Hepatic stellate cell (primary cell): Measurements from ENCODE around the gene XRCC1.
"Not testable (repeated sequence)": the region's sequence is repeated elsewhere in the genome, so short reads cannot be mapped to it uniquely, and the experiment has no call there.

Source experiments
- DNase-seq: peaks from one replicate; pipeline ENCODE4 v3.0.0; 2011; ENCODE audit warnings: low spot score

Gene XRCC1

DNA sequence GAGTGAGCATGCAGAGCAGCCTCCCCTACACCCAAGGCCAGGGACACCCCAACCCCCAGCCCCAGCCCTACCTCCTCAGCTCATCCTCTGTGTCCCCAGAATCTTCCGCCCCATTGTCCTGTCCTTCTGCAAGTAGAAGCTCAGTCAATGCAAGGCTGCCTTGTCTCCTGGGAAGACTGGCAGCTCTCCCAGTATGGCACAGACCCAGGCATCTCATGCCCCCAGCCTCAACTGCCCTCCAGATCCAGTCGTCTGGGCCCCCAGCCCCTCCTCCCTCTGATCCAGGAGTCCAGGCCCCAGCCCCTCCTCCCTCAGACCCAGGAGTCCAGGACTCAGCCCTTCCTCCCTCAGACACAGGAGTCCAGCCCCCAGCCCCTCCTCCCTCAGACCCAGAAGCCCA is 29.3 kb downstream of the XRCC1 start:
- DNase-seq: no peak

DNA sequence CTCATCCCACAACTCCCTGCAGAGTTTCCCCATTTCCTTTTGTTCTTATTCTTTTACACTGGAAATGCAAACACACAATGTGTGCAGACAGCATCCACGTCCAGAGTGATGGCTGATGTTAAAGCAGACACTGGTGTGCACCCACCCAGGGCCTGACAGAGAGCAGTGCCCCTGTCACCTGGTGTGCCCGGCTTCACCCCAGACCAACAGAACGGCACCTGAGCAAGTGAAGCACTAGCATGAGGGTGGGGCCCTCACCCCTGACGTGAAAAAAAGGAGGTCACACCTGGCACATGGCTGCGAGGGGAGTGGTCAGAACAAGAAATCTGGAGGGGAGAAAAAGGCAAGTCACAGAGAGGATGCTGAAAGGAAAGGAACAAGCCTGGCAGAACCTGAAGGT is 30.1 kb downstream of the XRCC1 start:
- no peak for DNase-seq

DNA sequence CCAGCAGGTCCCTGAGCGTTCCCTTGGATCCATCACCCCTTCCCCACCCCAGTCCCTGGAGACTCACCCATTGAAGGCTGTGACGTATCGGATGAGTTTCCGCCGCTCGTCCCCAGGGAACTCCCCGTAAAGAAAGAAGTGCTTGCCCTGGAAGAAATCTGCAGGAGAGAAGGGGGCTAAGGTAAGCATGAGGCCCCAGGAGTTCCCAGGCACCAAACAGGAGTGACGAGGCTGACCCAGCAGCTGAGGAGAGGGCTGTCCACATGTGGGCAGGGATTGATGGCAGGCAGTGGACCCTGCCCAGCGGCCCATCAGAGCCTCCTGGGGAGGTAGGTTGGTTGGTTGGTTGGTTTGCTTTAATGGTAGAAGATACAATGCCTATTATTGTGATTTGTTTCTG is 31.2 kb downstream of the XRCC1 start:
- DNase-seq: no peak

DNA sequence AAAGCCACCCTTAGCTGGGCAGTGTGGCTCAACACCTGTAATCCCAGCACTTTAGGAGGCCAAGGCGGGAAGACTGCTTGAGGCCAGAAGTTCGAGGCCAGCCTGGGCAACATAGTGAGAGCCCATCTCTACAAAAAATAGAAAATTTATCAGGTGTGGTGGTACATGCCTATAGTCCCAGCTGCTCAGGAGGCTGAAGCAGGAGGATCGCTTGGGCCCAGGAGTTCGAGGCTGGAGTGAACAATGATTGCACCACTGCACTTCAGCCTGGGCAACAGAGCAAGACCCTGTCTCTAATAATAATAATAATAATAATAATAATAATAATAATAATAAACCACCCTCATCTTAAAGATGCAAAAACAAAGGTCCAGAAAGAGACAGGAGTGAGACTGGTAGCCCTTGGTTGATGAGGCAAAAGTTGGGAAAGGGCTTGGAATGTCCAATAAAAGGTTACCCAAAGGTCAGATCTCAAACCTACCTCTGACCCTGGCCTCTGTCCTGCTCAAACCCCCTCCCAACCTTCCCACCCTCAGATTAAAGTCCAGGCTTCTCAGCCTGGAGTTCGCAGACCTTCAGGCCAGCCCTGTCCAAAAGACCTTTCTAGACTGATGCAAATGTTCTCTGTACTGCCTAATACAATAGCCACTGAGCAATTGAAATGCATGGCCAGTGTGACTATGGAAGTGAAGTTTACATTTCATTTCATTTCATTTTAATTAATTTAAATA is 33.2 kb downstream of the XRCC1 start:
- no peak for DNase-seq

DNA sequence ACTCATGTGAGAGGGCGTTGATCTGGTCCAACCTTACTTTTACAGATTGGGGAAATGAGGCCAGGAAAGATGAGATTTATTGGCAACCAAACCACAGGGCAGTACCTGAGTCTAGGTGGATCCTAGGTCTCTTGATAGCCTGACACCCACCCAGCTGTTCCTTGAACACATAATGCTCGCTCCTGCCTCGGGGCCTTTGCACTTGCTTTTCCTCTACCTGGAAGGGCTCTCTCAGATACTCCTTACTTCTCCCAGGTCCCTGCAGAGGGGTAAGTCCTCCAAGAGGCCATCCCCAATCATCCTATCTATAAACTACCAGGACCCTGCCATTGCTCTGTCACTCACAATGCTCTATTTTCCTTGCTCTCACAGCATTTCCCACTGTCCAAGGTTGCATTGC is 34.9 kb downstream of the XRCC1 start:
- DNase-seq: no peak

DNA sequence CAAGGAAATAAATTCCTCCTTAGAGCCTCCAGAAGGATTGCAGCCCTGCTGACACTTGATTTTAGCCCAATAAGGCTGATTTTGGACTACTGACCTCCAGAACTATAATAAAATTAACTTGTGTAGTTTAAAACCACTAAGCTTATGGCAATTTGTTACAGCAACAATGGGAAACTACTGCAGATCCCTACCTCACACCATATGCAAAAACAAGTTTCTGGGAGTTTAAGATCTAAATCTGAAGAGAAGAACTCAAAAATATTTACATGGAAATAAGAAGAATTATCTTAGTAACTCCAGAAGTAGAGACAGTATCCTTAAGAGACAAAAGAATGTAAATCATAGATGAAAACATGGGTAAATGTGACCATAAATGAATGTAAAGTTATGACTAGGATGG is 36.4 kb downstream of the XRCC1 start:
- DNase-seq: no peak

DNA sequence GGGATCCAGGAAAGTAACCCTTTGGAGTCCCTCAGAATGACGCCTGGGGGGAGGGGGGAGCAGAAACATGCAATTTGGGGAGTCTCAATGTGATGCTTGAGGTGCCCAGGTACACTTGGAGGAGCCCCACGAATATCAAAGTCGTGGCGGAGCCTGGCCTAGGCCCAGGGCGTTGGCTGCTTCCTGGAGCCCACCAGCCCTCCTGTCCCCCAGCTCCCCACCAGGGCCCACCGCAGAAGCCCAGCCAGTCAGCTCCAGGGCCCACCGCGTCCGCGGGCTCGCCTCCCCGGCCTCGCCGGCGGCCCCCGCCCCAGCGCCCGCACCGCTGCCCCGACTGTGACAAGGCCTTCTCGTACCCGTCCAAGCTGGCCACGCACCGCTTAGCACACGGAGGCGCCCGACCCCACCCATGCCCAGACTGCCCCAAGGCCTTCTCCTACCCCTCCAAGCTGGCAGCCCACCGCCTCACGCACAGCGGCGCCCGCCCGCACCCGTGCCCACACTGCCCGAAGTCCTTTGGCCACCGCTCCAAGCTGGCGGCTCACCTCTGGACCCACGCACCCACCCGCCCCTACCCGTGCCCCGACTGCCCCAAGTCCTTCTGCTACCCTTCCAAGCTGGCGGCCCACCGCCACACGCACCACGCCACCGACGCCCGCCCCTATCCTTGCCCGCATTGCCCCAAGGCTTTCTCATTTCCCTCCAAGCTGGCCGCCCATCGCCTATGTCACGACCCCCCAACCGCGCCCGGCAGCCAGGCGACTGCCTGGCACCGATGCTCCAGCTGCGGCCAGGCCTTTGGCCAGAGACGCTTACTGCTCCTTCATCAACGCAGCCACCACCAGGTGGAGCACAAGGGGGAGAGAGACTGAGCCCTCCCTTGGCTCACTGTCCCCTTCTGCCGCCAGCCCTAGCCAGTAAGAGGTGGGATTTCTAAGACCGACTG is 40.2 kb downstream of the XRCC1 start:
- peak; percentile 68 for DNase-seq

DNA sequence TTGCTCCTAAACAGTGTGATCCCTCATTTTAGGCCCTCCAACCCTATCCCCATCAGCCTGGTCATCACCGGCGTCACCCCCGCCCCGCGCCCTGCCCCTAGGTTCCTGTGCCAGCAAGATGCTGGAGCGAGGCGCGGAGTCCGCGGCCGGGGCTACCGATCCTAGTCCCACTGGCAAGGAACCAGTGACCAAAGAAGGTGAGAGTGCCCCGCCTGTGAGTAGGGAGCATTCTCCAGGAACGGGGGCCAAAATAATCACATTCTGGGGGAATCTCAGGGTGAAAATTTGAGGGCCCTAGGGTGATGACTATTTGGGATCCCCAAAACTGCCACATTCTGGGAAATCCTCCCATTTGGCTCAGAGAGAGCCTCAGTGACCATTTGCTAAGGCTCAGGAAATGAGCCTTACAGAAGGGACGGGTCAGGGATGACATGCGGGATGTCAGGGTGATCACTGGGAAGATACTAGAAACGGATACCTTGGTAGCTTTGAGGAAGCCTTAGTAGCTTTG is 41.0 kb downstream of the XRCC1 start:
- DNase-seq: no peak

DNA sequence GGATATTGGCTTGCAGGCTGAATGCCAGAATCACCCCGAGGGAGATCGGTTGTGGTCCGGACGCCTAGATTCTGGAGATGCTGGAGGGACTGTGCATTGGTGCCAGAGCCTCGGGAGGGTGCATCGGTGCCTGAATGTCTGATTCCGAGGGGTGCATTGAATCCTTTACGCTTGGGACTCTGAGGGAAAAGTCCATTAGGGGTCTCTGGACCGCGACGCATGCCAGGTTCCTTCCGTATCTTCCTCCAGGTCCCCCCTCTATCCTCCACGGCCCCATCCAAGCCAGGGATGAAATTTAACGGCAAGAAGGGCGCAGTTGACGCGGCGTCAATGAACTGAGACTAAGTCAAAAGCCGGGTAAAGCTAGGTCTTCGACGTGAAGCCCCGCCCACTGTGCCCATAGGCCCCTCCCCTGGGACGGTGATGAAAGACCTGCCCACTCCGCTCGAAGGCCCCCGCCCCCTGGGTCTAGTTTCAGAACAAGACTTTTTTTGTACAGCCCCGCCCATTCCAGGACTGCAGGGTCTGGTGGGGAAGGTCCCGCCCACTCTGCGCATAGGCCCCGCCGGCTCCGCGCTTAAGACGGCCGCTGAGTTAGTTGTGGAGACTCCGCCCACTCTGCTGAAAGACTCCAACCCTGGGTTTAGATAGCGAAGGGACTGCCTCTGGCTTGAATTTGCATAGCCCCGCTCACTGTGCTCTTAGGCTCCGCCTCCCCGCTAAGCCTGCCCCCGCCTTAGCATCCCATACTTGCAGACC is 41.6 kb downstream of the XRCC1 start:
- peak; percentile 97 for DNase-seq

DNA sequence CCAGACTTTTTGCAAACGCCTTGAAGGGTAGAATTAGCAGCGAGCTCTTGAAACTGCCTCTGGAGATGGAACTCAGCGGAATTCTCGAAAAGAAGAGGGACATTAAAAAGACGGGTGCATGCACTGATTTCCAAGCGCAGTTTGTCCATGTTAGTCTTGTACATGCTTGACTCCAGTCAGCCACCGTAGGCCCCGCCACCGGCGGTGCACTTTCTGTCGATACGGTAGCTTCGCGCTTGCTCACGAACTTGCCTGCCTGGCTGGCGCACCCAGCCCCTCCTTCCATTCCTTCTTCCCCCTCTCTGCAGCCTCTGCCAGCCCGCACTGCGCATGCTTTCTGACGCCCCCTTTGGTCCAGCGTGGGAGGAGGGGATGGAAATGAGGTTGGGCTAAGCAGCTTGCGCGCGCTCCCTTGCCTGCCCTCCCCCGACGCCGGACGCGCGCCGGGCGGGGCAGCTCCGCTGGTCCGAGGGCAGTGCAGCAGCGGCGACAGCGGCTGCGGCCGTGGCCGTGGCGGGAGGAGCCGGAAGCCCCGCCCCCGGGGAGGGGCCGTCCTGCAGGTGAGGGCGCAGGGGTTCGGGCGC is 42.3 kb downstream of the XRCC1 start, which contains the start of gene ZNF575:
Gene ZNF575 (plus strand): TSS at position 227 of the 584 bp plus-strand sequence. CDS start 1,235 bp downstream, outside the sequence.
- peak; percentile 91 for DNase-seq

DNA sequence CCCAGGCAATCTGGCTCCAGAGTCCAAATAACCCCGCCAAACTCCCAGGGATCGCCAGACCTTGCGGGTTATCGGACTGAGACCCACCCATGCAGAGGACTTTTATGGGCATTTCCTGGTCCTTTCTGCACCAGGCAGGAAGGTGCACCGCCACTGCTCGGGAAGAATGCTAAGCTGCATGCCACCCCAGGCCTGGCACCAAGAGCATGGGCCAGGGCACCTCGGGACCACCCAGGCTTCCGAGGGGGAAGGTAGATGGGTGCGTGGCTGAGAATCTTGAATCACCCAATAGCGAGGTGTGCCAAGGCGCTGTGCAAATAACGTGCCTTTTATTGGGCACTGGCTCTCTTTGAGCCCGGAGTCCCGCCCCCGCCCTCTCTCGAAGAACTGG is 42.8 kb downstream of the XRCC1 start:
- no peak for DNase-seq

DNA sequence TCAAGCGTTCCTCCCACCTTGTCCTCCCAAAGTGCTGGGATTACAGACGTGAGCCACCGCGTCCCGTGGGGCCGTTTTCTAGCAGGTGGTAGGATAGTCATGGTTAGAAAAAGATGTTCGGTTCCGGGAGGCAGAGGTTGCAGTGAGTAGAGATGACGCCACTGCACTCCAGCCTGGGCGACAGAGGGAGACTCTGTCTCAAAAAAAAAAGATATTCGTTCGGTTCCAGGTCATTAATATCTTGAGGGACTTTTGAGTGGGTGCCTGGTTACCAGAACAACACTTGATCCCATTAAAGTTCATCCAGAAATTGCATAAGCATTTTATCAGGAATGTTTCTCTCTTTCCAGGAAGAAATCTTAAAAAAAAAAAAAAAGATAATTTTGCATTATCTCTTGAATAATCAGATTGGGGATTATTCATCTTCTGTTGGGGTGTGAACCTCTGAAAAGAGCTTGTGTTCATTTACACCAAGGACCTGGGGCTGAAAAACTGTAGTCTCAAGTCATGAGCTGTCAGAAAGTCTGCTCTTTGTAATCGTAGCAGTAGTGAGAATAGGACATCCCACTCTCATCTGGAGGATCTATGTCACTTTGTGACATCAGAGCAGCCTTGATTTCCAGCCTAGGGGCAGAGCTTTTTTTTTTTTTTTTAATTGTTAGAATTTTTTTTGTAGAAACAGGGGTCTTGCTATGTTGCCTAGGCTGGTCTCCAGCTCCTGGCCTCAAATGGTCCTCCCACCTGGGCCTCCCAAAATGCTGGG is 47.3 kb downstream of the XRCC1 start:
- no peak for DNase-seq

DNA sequence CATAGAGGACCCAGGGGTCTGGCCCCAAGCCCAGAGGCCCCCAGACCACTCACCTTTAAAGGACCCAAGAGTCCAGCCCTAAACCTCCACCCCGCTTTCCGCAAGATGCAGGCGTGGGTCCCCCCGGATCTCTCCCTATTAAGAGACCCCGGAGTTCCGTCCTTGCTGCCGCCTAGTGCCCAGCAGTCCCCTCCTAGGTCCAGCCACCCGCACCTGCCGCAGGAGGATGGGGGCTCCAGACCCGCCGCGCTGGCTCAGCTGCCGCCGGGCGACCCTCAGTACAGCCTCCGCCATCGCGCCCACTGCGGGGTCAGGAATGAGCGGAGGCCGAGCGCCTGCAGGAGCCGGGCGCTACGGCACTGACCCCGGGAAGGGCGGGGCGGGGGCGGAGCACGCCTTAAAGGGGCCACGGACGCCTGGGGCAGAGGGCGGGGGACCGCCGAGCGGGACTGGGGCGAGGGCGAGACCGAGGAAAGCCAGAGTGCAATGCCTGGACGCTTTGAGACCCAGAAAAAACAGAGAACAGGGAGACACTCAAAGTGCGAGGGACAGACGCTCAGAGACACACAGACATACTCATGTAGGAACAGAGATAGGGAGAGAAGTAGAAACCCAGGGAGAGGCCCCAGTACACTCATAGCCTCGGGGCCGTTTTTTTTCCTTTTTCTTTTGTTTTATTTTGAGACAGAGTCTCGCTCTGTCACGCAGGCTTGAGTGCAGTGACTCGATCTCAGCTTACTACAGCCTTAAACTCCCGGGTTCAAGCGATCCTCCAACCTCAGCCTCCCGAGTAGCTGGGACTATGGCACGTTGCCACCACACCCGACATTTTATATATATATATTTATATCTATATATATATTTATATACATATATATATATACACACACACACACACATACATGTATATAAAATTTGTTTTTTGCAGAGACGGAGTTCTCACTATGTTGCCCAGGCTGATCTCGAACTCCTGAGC is 48.2 kb downstream of the XRCC1 start, which contains the start of gene ETHE1:
Gene ETHE1 (minus strand): TSS at position 318 of the 976 bp plus-strand sequence. CDS start 24 bp downstream, at position 294.
- DNase-seq: peak; percentile 79

DNA sequence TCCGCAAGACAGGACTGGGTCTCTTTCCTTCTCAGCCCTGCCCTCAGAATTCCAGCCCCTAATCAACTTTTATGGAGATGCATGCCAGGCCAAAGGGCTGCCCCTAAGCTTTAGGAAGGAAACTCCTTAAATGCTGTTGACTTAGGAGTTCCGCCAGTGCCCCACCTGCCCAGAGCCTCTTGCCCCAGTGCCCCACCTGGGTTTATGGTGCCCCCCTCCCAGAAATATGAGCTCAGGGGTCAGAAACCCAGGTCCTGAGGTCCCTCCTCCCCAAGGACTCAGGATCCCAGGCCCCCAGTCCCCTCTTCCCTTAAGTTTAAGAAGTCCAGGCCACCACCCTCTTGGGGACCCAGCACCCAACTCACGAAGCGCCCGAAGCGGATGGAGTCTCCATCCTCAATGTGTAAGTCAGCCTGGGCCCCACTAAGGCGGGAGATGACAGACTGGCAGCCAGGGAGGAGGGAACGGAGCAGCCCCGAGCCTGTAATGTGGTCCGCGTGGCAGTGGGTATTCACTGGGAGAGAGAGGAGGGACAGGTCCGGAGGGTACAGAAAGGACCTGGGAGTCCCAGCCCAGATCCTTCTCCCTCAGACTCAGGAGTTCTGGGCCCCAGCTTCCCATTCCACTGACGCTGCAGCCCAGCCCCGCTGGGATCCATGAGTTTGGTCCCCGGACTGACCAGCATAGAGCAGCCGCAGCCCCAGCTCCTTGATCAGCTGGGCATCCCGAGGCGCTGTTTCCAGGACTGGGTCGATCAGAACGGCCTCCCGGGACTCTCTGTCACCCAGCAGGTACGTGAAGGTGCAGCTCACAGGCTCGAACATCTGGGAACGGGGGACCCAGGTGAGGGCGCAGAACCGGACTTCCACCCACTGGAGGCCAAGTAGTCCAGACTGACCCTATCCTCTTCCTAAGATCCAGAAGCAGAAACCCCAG is 49.2 kb downstream of the XRCC1 start:
- DNase-seq: peak; percentile 64

DNA sequence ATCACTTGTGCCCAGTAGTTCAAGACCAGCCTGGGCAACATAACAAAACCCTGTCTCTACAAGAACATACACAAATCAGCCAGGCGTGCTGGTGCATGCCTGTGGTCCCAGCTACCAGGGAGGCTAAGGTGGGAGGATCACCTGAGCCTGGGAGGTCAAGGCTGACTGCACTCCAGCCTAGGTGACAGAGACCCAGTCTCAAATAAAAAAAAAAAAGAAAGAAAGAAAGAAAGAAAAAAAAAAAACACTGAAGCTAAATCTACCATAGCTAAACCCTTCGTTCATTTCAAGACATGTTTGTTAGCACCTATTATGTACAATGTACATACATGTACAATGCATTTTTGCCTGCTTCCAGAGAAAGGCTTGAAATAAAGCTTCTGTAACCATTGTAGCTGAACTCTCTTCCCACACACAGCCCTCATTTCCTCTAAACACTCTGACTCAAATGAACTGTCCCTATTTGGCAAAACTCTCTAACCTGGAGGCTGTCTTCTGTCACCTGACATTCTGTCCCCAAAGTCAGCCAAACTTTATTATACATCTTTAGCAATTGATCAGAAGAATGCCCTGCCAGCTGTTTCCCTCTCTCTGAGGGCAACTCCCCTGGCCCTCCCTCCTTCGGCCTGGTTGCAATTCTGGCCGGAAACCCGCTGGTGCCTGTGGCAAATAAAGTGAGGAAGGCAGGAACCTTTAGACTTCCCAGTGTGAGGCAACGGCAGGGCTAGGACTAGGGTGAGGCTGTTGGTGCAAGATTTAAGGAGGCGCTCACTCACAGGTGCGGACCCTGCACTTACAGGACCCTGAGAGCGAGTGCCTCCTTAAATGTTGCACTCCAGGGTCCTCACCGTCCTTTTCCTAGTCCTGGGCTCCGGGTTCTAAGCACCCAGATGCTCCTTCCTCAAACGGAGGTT is 50.1 kb downstream of the XRCC1 start:
- DNase-seq: peak; percentile 48

DNA sequence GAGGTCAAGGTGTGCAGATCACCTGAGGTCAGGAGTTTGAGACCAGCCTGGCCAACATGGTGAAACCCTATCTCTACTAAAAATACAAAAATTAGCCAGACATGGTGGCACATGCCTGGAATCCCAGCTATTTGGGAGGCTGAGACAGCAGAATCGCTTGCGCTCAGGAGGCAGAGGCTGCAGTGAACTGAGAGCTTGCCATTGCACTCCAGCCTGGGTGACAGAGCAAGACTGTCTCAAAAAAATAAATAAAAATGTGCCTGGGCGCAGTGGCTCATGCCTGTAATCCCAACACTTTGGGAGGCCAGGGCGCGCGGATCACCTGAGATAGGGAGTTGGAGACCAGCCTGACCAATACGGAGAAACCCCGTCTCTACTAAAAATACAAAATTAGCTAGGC is 51.6 kb downstream of the XRCC1 start:
- not testable (repeated sequence) for DNase-seq

DNA sequence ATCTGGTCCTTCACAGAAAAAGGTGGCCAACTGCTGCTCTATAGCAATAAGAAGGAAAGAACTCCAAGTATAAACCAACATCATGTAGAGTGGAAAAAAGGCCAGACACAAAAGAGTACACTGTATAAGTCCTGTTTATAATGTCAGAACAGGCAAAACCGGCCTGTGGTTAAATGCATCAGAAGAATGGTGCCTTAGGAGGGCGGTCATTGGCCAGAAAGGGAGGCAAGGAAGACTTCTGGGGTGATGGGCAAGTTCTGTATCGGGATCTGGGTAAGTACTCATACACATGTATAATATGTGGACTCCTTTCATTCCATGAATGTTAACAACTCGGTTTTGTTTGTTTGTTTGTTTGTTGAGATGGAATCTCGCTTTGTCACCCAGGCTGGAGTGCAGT is 52.4 kb downstream of the XRCC1 start:
- no peak for DNase-seq
